GM19438 (cell line): ENCODE results near the gene PTPRK.

ENCODE experiments used
- ATAC-seq: cut with Tn5 transposase; IDR thresholded peaks from one replicate; pipeline ENCODE4 v1.9.1; 2021; ENCODE audit warnings: low read depth; ENCODE audit not compliant: unreplicated experiment

PTPRK gene

GRCh38 chr6:128225612-128226011, 294.8 kb downstream of the PTPRK start:
- no peak for ATAC-seq

DNA sequence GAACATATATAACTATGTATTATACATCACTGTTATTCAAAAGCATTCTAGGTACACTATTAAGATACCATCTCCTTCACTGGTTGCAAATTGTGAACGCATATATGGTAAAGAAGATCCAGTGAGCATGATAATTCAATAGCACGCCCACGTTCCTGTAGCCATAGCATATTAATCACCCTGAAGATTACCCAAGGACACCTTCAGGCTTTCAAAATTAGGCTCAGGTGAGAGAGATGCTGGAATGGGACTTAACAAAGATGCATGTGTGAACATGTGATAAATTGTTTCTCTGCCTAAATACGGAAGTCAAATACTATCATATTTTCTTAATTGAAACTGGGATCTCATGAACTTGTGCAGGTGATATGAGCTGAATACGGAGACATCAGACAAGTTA, 303.5 kb downstream of the PTPRK start:
- ATAC-seq, result no peak

DNA sequence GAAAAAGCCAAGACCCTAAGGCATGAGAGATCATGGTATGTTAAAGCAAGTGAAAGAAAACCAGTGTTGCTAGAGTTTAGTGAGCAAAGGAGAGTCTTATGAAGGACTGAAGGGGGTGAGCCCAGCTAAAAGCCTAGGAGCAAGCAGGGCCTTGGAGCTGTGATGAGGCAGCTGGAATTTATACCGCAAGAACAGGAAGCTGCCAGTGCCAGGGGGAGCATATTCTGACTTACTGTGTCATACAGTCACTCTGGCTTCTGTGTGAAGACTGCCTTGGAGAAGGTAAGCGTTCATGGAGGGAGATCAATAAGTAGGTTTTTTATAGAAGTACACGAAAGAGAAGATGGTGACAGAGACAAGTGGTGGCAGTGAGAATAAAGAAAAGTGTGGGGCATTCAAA, 310.6 kb downstream of the PTPRK start:
- no peak for ATAC-seq

DNA sequence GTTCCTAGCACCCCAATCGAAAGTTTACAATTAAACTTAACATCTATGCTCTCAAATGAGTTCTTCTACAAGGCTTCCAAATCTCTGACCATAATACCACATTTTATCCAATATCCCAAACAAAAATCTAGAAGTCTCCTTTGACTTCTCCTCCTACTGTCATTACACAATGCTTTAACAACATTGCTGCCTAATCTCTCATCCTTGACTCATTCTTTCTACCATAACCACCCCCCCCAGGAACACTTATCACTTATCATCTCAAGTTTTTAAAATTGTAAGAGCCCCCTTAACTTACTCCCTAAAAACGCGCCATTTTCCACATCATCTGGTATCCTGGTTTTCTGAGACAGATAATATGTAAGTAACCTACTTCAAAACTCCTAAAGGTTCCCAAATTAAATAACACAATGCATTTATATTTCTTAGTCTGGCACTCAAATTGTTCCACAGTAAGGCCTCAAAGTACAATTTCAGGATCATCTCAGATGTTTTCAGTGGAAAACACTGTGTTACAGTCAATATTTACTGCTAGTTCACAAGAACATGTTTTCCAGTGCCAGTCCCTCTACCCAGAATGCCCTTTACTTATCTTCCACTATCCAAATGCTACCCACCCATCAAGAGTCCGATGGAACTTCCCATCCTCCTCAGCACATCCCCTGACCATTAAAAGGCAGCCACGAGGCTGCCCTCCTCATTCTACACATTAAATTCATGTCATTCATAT, 311.4 kb downstream of the PTPRK start:
- no peak for ATAC-seq

- no peak for ATAC-seq
Measured at GRCh38 chr6:128208078-128208477, 312.3 kb downstream of the PTPRK start.

DNA sequence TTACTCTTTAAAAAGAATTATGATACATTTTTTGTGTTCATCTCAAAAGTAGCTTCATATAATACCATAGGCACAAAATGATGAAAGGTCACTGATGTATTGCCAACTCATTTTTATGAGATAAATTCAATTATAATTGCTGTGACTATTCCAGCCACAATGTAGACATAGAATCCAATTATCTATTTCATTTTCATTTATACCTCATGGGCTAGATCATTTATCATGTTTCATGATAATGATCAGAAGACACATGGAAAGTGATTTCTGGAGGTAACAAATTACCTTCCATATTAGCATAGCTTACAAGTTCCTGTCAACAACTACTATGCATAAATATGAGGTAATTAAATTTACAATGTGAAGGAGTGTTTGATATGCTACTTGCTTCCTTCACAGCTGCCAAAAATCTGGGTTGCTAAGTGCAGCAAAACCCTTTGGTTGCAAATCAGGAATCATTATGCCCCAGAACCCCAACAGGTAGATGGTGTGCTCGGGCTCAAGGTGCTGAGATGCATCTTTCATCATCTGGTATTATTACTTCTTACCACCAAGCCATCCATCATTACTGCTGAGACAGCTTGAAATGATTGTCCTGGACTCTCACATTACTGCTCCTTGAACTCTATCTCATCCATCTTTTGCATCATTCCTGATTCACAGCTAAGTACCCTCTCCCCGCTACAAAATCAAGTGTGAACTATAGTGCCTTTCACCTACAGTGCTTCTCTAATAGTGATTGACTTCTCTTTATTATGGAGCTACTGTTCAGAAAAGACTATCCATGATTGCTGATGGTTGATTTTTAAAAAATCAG, 313.6 kb downstream of the PTPRK start:
- no peak for ATAC-seq

GRCh38 chr6:128204616-128205015, 315.8 kb downstream of the PTPRK start:
- ATAC-seq, result no peak

DNA sequence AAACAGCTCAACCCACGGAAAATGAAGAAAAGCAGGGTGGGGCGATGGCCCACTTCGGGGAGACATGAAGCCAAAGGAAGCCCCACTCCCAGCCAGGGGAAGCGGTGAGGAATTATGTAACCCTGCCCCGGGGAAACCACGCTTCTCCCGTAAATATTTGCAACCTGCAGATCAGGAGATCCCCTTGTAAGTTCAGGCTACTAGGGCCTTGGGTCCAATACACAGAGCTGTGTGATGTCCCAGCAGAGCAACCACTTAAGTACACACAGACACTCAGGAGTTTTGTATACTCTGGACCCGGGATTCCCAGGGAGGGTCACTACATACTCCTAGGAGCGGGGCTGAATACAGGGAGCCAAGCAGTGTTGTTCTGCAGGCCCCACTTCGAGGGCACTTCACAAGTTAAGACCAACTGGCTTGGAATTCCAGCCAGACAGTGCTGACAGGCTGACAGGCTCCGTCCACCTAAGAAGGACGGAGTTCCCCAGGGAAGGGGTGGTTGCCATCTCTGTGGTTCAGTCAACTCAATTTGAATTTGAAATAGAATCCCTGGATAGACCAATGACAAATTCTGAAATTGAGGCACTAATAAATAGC, 318.1 kb downstream of the PTPRK start:
- ATAC-seq, result no peak

GRCh38 chr6:128200789-128201188, 319.6 kb downstream of the PTPRK start:
- no peak for ATAC-seq

GRCh38 chr6:128199461-128199860, 320.9 kb downstream of the PTPRK start:
- no peak for ATAC-seq

DNA sequence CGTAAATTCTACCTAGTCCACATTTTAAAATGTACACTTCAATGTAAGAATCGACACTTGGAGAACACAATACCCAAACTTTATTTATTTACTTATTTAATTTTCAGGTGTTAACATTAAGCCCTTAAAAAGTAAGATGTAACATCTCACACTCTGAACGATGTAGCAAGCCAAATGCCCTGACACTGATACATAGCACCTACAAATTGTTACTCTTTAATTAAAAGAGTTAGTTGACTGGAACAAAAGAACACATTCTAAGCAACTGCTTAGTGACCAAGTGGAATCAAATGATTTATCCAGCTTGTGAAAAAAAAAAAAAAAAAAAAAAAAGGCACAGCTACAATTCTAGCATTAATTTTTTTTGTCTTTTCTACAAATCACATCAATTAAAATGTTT, 327.4 kb downstream of the PTPRK start:
- ATAC-seq, result no peak

GRCh38 chr6:128188678-128189077, 331.7 kb downstream of the PTPRK start:
- ATAC-seq, result no peak

- no peak for ATAC-seq
Measured at GRCh38 chr6:128186729-128187128, 333.7 kb downstream of the PTPRK start.

GRCh38 chr6:128179876-128180438, 340.4 kb downstream of the PTPRK start:
- ATAC-seq, result no peak

GRCh38 chr6:128174724-128175123, 345.7 kb downstream of the PTPRK start:
- ATAC-seq, result no peak

DNA sequence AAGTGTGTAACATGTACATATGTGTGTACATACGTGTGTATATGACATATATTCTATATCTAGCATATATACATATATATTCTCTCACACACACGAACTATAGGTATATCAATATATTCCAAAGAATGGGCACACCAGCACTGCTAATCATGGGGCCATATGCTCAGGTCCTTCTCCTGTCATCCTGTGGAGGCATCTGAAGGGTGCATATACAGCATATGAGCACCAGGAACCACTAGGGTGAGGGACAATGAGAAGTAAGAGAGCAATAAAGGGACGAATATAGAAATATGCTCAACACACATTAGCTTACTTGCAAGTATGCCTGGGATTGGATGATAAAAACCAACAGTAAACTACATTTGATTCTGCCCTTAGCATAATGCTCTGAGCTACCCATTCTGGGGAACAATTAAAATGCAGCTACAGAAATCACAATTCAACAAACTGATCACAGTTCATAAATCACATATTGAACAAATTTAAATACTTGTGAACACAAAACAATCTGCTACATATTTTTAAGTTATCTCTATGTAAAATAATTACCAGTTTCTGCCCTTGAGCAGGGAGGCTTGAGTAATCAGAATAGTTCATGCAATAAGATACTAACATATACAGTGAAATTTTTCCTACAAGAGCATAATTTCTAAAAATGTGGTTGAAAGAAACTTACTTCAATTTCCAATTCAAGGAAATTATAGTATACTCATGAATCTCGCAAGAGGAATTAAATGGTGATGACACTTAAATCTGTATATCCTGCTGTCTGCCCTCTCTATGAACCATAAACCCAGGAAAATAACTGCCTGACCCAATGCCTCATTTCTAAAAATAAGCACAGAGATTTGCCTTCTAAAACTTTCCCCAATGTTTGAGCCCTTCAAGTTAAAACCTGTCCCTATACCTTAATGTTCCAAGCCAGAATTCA, 347.4 kb downstream of the PTPRK start:
- ATAC-seq, result no peak

GRCh38 chr6:128172081-128172480, 348.3 kb downstream of the PTPRK start:
- ATAC-seq, result no peak

DNA sequence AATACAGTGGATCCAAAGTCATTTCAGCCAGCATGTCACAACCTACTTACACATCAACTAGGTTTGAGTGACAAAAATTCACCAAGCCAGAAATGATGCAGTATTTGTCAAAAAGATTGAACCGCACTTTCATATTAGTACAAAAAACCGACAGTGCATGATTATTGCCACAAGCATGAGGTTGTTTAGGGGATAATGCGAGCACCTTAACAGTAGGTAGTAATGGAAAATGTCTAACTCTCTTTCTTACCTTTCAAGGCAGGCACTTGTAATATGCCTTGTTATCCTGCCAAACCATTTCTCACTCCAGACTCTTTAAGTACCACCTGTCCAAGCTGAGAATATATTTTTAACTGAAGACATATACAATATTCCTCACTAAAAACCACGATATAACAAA, 349.2 kb downstream of the PTPRK start:
- ATAC-seq, result no peak

GRCh38 chr6:128168244-128168643, 352.2 kb downstream of the PTPRK start:
- no peak for ATAC-seq

DNA sequence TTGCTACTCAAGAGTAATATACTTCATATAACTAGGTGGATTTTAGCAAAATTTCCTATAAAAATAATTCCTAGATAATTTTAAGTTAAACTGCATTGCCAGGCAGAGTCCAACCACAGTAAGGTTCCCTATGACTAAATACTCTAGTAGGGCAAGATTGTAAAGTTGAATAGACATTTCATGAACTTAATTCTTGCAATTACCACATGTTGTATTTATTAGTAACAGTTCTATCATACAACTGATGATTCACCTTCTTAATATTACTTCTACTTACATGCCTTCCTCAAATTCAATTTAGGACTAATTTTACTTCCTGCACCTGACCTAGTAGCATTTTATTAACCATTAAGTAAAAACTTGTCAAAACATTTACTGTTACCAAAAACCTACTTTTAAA, 352.8 kb downstream of the PTPRK start:
- no peak for ATAC-seq
